ENCODE data around the gene WDTC1.

GRCh38 chr1:27235827-27236226, 1.4 kb downstream of the WDTC1 start:
- TF ChIP-seq, protein P1, sequence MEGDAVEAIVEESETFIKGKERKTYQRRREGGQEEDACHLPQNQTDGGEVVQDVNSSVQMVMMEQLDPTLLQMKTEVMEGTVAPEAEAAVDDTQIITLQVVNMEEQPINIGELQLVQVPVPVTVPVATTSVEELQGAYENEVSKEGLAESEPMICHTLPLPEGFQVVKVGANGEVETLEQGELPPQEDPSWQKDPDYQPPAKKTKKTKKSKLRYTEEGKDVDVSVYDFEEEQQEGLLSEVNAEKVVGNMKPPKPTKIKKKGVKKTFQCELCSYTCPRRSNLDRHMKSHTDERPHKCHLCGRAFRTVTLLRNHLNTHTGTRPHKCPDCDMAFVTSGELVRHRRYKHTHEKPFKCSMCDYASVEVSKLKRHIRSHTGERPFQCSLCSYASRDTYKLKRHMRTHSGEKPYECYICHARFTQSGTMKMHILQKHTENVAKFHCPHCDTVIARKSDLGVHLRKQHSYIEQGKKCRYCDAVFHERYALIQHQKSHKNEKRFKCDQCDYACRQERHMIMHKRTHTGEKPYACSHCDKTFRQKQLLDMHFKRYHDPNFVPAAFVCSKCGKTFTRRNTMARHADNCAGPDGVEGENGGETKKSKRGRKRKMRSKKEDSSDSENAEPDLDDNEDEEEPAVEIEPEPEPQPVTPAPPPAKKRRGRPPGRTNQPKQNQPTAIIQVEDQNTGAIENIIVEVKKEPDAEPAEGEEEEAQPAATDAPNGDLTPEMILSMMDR (IDR thresholded peaks at IDR 0.05) = no peak
- TF ChIP-seq EP300 (IDR thresholded peaks at IDR 0.05) = no peak

All from ovary (tissue), 3 donors.